A549 treated with AZD9567 at 1 μM for 4 hours (cell line): Measurements from ENCODE around the gene NFATC3. TPM values are rescaled to one million over a fixed set of nuclear protein-coding genes. Genes with fewer than 3 reads are reported as not detected.

Source experiments
- total RNA-seq: library from RNA; stranded (reverse); fragments of 200-300 nt; extraction: Qiagen RNA extraction; gene quantifications from 5 replicates; pipeline ENCODE4 v1.2.3, GENCODE V29; 2022; ENCODE audit not compliant: insufficient read depth

The NFATC3 gene
- total RNA-seq: 14.4 to 17.5 TPM (median 15.0 TPM) in 5 replicates

GRCh38 chr16:68085259-68086071 is at the start of gene NFATC3:
Gene NFATC3 (plus strand): TSS chr16:68085370. CDS start chr16:68085682, 312 bp downstream.

GRCh38 chr16:68235887-68236136 is 150.6 kb downstream of the NFATC3 start, which contains the start of gene ESRP2:
Gene ESRP2 (minus strand): TSS chr16:68236127. CDS start chr16:68236045, 82 bp downstream.

GRCh38 chr16:68244903-68245853 is 160.0 kb downstream of the NFATC3 start, which contains the start of gene PLA2G15:
Gene PLA2G15 (plus strand): TSS chr16:68245373. CDS start chr16:68245427, 54 bp downstream.

GRCh38 chr16:68264128-68265077 is 179.2 kb downstream of the NFATC3 start, which contains the start of gene SLC7A6:
Gene SLC7A6 (plus strand): TSS chr16:68264526. CDS start chr16:68274727, 10,201 bp downstream.

Other genes starting within 250 kb of the NFATC3 start
- gene THAP11, start 243.1 kb upstream of the NFATC3 start, total RNA-seq: 23.4 to 41.0 TPM (median 38.1 TPM) in 5 replicates
- 234 to 376 TPM (median 237 TPM) in 5 replicates for gene NUTF2, start 238.4 kb upstream of the NFATC3 start, total RNA-seq
- gene CENPT, start 237.7 kb upstream of the NFATC3 start, total RNA-seq: 27.5 to 32.3 TPM (median 31.8 TPM) in 5 replicates
- 38.5 to 68.1 TPM (median 65.8 TPM) in 5 replicates for gene EDC4, start 212.3 kb upstream of the NFATC3 start, total RNA-seq
- 0.29 to 0.37 TPM in 2 of 5 replicates, not detected in the others for gene NRN1L, start 200.5 kb upstream of the NFATC3 start, total RNA-seq
- gene PSKH1, start 192.1 kb upstream of the NFATC3 start, total RNA-seq: 11.1 to 20.4 TPM (median 15.9 TPM) in 5 replicates
- gene CTRL, start 153.5 kb upstream of the NFATC3 start, total RNA-seq: 1.3 to 3.3 TPM (median 1.8 TPM) in 5 replicates
- 33.9 to 55.6 TPM (median 53.0 TPM) in 5 replicates for gene PSMB10, start 148.5 kb upstream of the NFATC3 start, total RNA-seq
- 3.2 to 14.0 TPM (median 12.7 TPM) in 5 replicates for gene LCAT, start 141.2 kb upstream of the NFATC3 start, total RNA-seq
- gene SLC12A4, start 116.7 kb upstream of the NFATC3 start, total RNA-seq: 20.5 to 37.5 TPM (median 34.2 TPM) in 5 replicates
- not detected in 5 replicates for gene DPEP3, start 104.9 kb upstream of the NFATC3 start, total RNA-seq
- not detected in 5 replicates for gene DPEP2, start 85.9 kb upstream of the NFATC3 start, total RNA-seq
- gene DPEP2NB, start 69.5 kb upstream of the NFATC3 start, total RNA-seq: not detected in 5 replicates
- gene DDX28, start 62.1 kb upstream of the NFATC3 start, total RNA-seq: 17.5 to 22.0 TPM (median 21.0 TPM) in 5 replicates
- 14.9 to 17.4 TPM (median 15.9 TPM) in 5 replicates for gene DUS2, start 62.1 kb upstream of the NFATC3 start, total RNA-seq
- 0.03 to 5.9 TPM (median 0.16 TPM) in 4 of 5 replicates, not detected in the other for gene ESRP2, start 150.8 kb downstream of the NFATC3 start, total RNA-seq
- gene PLA2G15, start 160.0 kb downstream of the NFATC3 start, total RNA-seq: 16.1 to 20.8 TPM (median 17.1 TPM) in 5 replicates
- 26.4 to 31.7 TPM (median 30.8 TPM) in 5 replicates for gene SLC7A6, start 179.2 kb downstream of the NFATC3 start, total RNA-seq
- 7.0 to 12.9 TPM (median 12.5 TPM) in 5 replicates for gene SLC7A6OS, start 225.6 kb downstream of the NFATC3 start, total RNA-seq
- 31.0 to 85.2 TPM (median 32.3 TPM) in 5 replicates for gene PRMT7, start 225.6 kb downstream of the NFATC3 start, total RNA-seq